Astrocyte of the spinal cord (primary cell): ENCODE results near the gene PLCH1.

Experiments
- DNase-seq: peaks from one replicate; pipeline ENCODE4 v3.0.0; 2011; ENCODE audit warnings: low read depth, low spot score
- H3K4me3 ChIP-seq: 2 replicates; pipeline ENCODE4 v1.5.1; 2011; ENCODE audit warnings: low read depth, mild to moderate bottlenecking, low read length, moderate library complexity
- CTCF ChIP-seq: IDR thresholded peaks from 2 replicates; pipeline ENCODE4 v1.5.1; 2012; ENCODE audit warnings: low read depth, mild to moderate bottlenecking, low read length, inconsistent platforms
- in situ Hi-C: cut with HindIII; loops from 2 replicates; pipeline ENCODE4 v1.10.0; 2017; ENCODE audit warnings: low sequenced_read_pairs

PLCH1 gene

DNA sequence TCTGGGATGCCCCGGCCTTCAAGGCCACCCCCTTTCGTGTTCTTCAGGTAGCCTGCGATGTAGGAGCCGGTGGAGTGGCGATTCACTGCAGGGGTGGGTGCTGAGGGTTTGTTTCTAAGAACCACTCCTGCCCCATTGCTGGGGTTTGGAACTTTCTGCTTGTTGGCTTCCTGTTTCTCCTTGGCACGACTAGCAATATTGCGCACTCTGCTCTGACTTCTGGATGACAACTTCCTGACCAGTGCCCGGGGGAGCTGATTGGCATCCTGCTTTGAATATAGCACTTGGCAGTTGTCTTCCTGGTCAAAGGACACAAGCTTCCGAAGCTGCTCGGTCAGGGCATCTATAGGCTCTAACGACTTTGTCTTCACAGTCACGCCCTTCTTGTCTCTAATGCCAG, 263.8 kb downstream of the PLCH1 start:
- DNase-seq, result no peak
- TF ChIP-seq CTCF, result no peak
- in situ Hi-C loops, result no loop called here
- H3K4me3 ChIP-seq, result no peak overlapping the region

- no peak for DNase-seq
- no peak for TF ChIP-seq CTCF
- H3K4me3 ChIP-seq, result no peak overlapping the region
- in situ Hi-C loops, result no loop called here
Measured at GRCh38 chr3:155465664-155466063, 279.2 kb downstream of the PLCH1 start.

DNA sequence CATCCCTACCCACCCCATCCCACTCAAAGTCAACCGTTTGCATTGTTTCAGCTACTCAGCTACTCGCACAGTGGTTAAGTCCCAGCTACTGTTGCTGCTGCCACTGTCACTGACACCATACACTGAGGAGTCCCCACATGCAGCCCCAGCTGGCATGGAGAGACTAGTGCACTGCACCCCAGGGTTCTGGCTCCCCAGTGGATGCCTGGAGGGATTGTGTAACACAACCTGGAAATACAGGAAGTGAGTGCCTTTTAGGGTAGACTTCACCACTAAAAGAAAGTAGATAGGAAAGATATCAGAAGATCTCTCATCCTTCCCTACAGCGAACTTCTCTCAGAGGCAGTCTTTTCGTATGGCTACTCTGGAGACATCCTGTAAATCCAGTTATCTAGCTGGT, 282.2 kb downstream of the PLCH1 start:
- H3K4me3 ChIP-seq, result no peak overlapping the region
- no peak for TF ChIP-seq CTCF
- no peak for DNase-seq
- in situ Hi-C loops, result no loop called here

GRCh38 chr3:155457591-155457990, 287.3 kb downstream of the PLCH1 start:
- no peak for TF ChIP-seq CTCF
- no peak overlapping the region for H3K4me3 ChIP-seq
- no peak for DNase-seq
- in situ Hi-C loops, result no loop called here

GRCh38 chr3:155455765-155456164, 289.1 kb downstream of the PLCH1 start:
- no peak for DNase-seq
- TF ChIP-seq CTCF, result no peak
- H3K4me3 ChIP-seq, result no peak overlapping the region
- in situ Hi-C loops, result no loop called here

GRCh38 chr3:155453512-155453911, 291.4 kb downstream of the PLCH1 start:
- no peak for DNase-seq
- no peak for TF ChIP-seq CTCF
- no peak overlapping the region for H3K4me3 ChIP-seq
- in situ Hi-C loops, result no loop called here
